Amniotic stem cell (primary cell): ENCODE data around the gene CNIH3.
A peak's percentile ranks its signal among the peaks of the same experiment; 100 is the strongest.

Source experiments
- DNase-seq: peaks from one replicate; lab custom pipeline; 2025; lab: John Stamatoyannopoulos, UW

Gene CNIH3

GRCh38 chr1:224744521-224744920, 128.4 kb downstream of the CNIH3 start:
- DNase-seq = no peak

GRCh38 chr1:224745394-224745793, 129.3 kb downstream of the CNIH3 start:
- no peak for DNase-seq

GRCh38 chr1:224745924-224746323, 129.8 kb downstream of the CNIH3 start:
- no peak for DNase-seq

- DNase-seq = no peak
Measured at GRCh38 chr1:224747578-224747977, 131.5 kb downstream of the CNIH3 start.

GRCh38 chr1:224749916-224750315, 133.8 kb downstream of the CNIH3 start:
- no peak for DNase-seq

GRCh38 chr1:224751624-224752311, 135.7 kb downstream of the CNIH3 start:
- no peak for DNase-seq

- no peak for DNase-seq
Measured at GRCh38 chr1:224753491-224753890, 137.4 kb downstream of the CNIH3 start.

- DNase-seq = no peak
Measured at GRCh38 chr1:224755586-224755985, 139.5 kb downstream of the CNIH3 start.

GRCh38 chr1:224757508-224757907, 141.4 kb downstream of the CNIH3 start:
- DNase-seq = no peak

- no peak for DNase-seq
Measured at GRCh38 chr1:224759135-224759534, 143.0 kb downstream of the CNIH3 start.

- no peak for DNase-seq
Measured at GRCh38 chr1:224759681-224760091, 143.6 kb downstream of the CNIH3 start.

GRCh38 chr1:224760163-224760562, 144.0 kb downstream of the CNIH3 start:
- no peak for DNase-seq

- no peak for DNase-seq
Measured at GRCh38 chr1:224761245-224761644, 145.1 kb downstream of the CNIH3 start.

- DNase-seq = no peak
Measured at GRCh38 chr1:224762046-224762445, 145.9 kb downstream of the CNIH3 start.

- no peak for DNase-seq
Measured at GRCh38 chr1:224762701-224763100, 146.6 kb downstream of the CNIH3 start.

- DNase-seq = no peak
Measured at GRCh38 chr1:224763126-224763775, 147.1 kb downstream of the CNIH3 start.

- DNase-seq = no peak
Measured at GRCh38 chr1:224766266-224766665, 150.1 kb downstream of the CNIH3 start.

- DNase-seq = no peak
Measured at GRCh38 chr1:224767031-224767430, 150.9 kb downstream of the CNIH3 start.

- no peak for DNase-seq
Measured at GRCh38 chr1:224767676-224768075, 151.6 kb downstream of the CNIH3 start.

GRCh38 chr1:224768971-224769370, 152.9 kb downstream of the CNIH3 start:
- no peak for DNase-seq

- no peak for DNase-seq
Measured at GRCh38 chr1:224769452-224770335, 153.6 kb downstream of the CNIH3 start.

- DNase-seq = peak; percentile 16
Measured at GRCh38 chr1:224770336-224770693, 154.2 kb downstream of the CNIH3 start.

GRCh38 chr1:224773646-224774045, 157.5 kb downstream of the CNIH3 start:
- no peak for DNase-seq
